Epithelial cell of esophagus (primary cell): ENCODE measurements around the gene ARHGAP44.
A peak's percentile ranks its signal among the peaks of the same experiment; 100 is the strongest.

Source experiments
- DNase-seq: peaks from one replicate; pipeline ENCODE4 v3.0.0; 2010; ENCODE audit warnings: low read depth
- H3K4me3 ChIP-seq: 2 replicates; pipeline ENCODE4 v1.5.1; 2011; ENCODE audit warnings: mild to moderate bottlenecking, low read length, control low read depth
- CTCF ChIP-seq: IDR thresholded peaks from 2 replicates; pipeline ENCODE4 v1.5.1; 2011; ENCODE audit warnings: low read depth, mild to moderate bottlenecking, low read length, control low read depth, inconsistent platforms; ENCODE audit not compliant: insufficient read depth; ENCODE audit errors: missing control alignments

Gene ARHGAP44

GRCh38 chr17:12911239-12911638 is 121.9 kb downstream of the ARHGAP44 start:
- no peak for TF ChIP-seq CTCF
- no peak for DNase-seq
- H3K4me3 ChIP-seq = no peak overlapping the region

- H3K4me3 ChIP-seq = no peak overlapping the region
- no peak for TF ChIP-seq CTCF
- DNase-seq = no peak
Measured at GRCh38 chr17:12917399-12917798, 128.1 kb downstream of the ARHGAP44 start.

GRCh38 chr17:12918142-12918541 is 128.8 kb downstream of the ARHGAP44 start:
- peak; percentile 24 for DNase-seq
- no peak for TF ChIP-seq CTCF
- H3K4me3 ChIP-seq = no peak overlapping the region

- no peak for DNase-seq
- TF ChIP-seq CTCF = no peak
- H3K4me3 ChIP-seq = no peak overlapping the region
Measured at GRCh38 chr17:12922120-12922519, 132.8 kb downstream of the ARHGAP44 start.

- DNase-seq = no peak
- H3K4me3 ChIP-seq = no peak overlapping the region
- TF ChIP-seq CTCF = no peak
Measured at GRCh38 chr17:12924614-12925013, 135.3 kb downstream of the ARHGAP44 start.

GRCh38 chr17:12927001-12927400 is 137.7 kb downstream of the ARHGAP44 start:
- no peak for TF ChIP-seq CTCF
- H3K4me3 ChIP-seq = no peak overlapping the region
- DNase-seq = no peak

- TF ChIP-seq CTCF = no peak
- H3K4me3 ChIP-seq = no peak overlapping the region
- DNase-seq = no peak
Measured at GRCh38 chr17:12927541-12928425, 138.5 kb downstream of the ARHGAP44 start.
